AG09319 (cell line): ENCODE data around the gene IL13RA1.

Experiments used
- DNase-seq: peaks from one replicate; pipeline ENCODE4 v3.0.0-alpha.2; 2010; ENCODE audit warnings: low read depth; ENCODE audit errors: extremely low read depth
- CTCF ChIP-seq: IDR thresholded peaks from 2 replicates; pipeline ENCODE4 v1.5.1; 2011; ENCODE audit warnings: low read depth, mild to moderate bottlenecking, inconsistent platforms, low read length, moderate library complexity

Gene IL13RA1

GRCh38 chrX:118726887-118727685 lies at the start of gene IL13RA1:
Gene IL13RA1 (plus strand): TSS chrX:118727606. CDS start chrX:118727639, 33 bp downstream.
- peak; percentile 53 for DNase-seq
- TF ChIP-seq CTCF = no peak

- DNase-seq = no peak
- no peak for TF ChIP-seq CTCF
Observed at GRCh38 chrX:118679290-118679689, 48.1 kb upstream of the IL13RA1 start.

GRCh38 chrX:118682258-118683014 lies 45.0 kb upstream of the IL13RA1 start:
- no peak for TF ChIP-seq CTCF
- DNase-seq = no peak

GRCh38 chrX:118685393-118685792 lies 42.0 kb upstream of the IL13RA1 start:
- TF ChIP-seq CTCF = no peak
- no peak for DNase-seq

- TF ChIP-seq CTCF = no peak
- DNase-seq = no peak
Observed at GRCh38 chrX:118688935-118689334, 38.5 kb upstream of the IL13RA1 start.

- no peak for TF ChIP-seq CTCF
- DNase-seq = no peak
Observed at GRCh38 chrX:118693843-118694242, 33.6 kb upstream of the IL13RA1 start.

- DNase-seq = no peak
- no peak for TF ChIP-seq CTCF
Observed at GRCh38 chrX:118694638-118695037, 32.8 kb upstream of the IL13RA1 start.
